ENCODE data around the gene SNX20. TPM values are rescaled to one million over a fixed set of nuclear protein-coding genes. Genes with fewer than 3 reads are reported as not detected.

Gene SNX20
- total and polyA plus RNA-seq, 8 donors, result 0.09 to 2.8 (median 0.49) TPM

DNA sequence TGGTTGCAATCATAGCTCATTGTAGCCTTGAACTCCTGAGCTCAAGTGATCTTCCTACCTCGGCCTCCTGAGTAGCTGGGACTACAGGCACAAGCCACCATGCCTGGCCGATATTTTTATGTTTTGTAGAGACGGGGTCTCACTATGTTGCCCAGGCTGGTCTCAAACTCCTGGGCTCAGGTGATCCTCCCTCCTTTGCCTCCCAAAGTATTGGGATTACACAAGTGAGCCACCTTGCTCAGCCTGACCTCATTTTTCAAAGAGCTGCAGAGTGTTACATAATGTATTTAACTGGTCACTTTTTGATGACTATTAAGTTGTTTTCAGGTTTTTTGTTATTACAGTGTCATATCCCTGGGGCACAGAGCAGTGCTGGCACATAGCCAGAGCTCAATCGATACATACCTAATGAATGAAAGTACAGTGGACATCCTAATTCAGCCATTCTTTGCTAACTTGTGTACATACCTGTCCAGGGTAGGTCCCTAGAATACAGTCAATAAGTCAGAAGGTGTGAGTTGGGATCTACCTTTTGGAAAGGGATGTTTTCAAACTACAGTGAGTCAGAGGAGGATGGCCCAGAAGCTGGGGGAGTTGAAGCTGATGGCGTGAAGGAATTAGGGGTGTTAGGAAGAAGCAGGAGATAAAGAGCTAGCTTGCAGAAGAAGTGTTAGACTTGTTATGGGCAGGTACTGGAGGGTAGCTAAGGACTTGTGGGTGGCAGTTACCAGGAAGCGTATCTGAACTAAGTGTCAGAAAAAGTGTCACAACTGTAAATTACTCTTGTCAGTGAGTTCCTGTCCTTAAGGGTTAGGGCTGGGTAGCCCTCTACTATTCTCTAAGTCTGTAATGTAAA is 40.7 kb upstream of the SNX20 start:
- no peaks in the 10 kb centered on the region for H3K27me3 ChIP-seq
- intact Hi-C loops (cut with DNase I), result no loop called here
- H3K4me1 ChIP-seq, result no peaks in the 10 kb centered on the region
- DNase-seq, result peak in 3 of 6 donors; percentile 29 to 46 (median 41)
- TF ChIP-seq, protein P1, sequence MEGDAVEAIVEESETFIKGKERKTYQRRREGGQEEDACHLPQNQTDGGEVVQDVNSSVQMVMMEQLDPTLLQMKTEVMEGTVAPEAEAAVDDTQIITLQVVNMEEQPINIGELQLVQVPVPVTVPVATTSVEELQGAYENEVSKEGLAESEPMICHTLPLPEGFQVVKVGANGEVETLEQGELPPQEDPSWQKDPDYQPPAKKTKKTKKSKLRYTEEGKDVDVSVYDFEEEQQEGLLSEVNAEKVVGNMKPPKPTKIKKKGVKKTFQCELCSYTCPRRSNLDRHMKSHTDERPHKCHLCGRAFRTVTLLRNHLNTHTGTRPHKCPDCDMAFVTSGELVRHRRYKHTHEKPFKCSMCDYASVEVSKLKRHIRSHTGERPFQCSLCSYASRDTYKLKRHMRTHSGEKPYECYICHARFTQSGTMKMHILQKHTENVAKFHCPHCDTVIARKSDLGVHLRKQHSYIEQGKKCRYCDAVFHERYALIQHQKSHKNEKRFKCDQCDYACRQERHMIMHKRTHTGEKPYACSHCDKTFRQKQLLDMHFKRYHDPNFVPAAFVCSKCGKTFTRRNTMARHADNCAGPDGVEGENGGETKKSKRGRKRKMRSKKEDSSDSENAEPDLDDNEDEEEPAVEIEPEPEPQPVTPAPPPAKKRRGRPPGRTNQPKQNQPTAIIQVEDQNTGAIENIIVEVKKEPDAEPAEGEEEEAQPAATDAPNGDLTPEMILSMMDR (IDR thresholded peaks at IDR 0.05), result no peak
- WGBS, 2 donors, result 67 to 78% methylated on average over 6 of the region's 6 CpGs
- no peaks in the 10 kb centered on the region for H3K9me3 ChIP-seq
- H3K27ac ChIP-seq, result peak overlapping the region in 2 of 4 donors; percentile 8 to 11
- ATAC-seq, result peak in 3 of 4 donors; percentile 37 to 64 (median 46)
- H3K4me3 ChIP-seq, result no peak overlapping the region
- no peaks in the 10 kb centered on the region for H3K36me3 ChIP-seq
- no peak for FAIRE-seq

DNA sequence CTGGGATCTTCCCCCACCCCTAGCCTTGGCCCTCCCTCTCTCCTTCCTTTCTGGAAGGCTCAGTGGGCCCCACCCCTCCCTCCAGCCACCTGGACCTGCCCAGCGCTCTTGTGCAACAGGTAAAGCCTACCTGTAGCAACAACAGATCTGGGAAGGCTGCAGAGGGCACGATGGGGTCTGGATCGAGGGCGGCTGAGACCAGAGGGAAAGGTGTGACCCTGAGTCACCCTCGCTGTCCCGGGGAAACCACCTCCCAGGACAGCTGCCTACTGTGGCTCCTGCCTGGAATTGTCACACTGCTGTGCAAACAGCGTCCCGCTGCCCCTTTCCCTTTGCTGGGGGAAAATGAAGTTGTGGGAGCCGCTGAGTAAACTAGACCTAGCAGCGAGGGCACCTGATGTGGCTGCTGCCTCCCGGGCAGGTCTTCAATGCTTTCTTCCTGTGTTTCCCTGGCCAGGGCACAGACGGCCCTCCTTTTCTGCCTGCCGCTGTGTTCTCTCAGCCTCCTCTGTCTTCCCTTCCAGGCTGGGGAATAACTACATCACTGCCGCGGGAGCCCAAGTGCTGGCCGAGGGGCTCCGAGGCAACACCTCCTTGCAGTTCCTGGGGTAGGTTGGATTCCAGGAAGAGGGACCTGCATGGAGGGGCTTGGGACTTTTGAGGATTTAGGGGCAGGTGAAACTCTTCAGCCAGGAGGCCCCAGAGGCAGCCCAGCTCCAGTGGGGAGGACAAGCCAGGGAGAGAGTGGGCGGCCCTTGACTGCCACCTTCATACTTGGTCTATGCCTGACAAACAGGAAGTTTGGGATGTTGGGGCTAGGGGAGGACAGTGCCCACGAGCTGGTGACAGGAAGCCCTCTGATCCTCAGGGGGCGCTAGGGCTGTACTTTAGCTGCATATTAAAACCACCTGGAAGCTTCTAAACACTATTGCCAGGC is 38.6 kb upstream of the SNX20 start:
- ATAC-seq, result peak; percentile 23 to 74 (median 58)
- peak overlapping the region in 2 of 4 donors; percentile 6 to 13 for H3K4me3 ChIP-seq
- intact Hi-C loops (cut with DNase I), result no loop called here

DNA sequence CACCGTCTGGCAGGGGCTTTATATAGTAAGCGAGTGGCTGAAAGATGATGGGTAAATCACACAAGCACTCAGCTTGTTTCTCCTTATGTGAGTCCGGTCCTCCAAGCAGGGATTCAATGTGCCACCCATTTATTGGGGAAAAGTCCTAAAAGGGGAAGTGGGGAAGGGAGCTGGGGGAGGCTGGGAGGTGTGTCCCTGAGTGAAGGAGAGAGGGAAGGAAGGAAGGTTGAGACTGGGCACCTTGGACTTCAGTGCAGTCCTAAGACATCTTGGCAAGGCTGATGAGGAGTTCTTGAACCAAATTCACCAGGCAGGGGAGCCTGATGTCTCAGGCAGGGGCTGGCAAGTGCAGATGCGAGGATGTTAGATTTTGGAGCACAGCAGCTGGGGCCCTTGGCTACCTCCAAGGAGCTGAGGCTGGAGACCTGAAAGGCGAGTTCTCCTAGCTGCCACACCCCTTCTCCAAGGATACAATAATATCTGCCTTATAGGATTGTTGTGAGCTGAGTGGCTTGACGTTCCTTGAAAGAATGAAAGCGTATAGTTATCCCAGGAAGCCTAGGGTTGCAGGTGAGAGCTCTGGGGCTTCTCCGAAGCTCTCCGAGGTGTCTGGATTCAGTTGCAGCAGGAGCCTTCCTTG is 37.8 kb upstream of the SNX20 start:
- TF ChIP-seq, protein P1 (IDR thresholded peaks at IDR 0.05), result no peak
- no peak for DNase-seq
- WGBS, 2 donors, result 68 to 79% methylated on average over 9 of the region's 9 CpGs
- intact Hi-C loops (cut with DNase I), result no loop called here
- Histone ChIP-seq H3K27me3 (no peaks in the 10 kb centered on the region), H3K4me3 (no peak overlapping the region), H3K27ac (no peak overlapping the region), H3K9me3 (no peaks in the 10 kb centered on the region), H3K36me3 (no peaks in the 10 kb centered on the region), H3K4me1 (no peaks in the 10 kb centered on the region)
- no peak for FAIRE-seq
- ATAC-seq, result peak in 1 of 4 donors; percentile 9

More for the DNA sequence above, 38.6 kb upstream of the SNX20 start:
- Histone ChIP-seq H3K27me3 (no peaks in the 10 kb centered on the region), H3K9me3 (no peaks in the 10 kb centered on the region), H3K36me3 (no peaks in the 10 kb centered on the region), H3K27ac (no peak overlapping the region), H3K4me1 (no peaks in the 10 kb centered on the region)
- 49 to 56% methylated on average over 20 of the region's 20 CpGs for WGBS, 2 donors
- no peak for FAIRE-seq
- TF ChIP-seq, protein P1 (IDR thresholded peaks at IDR 0.05), result no peak
- DNase-seq, result peak in 2 of 6 donors; percentile 28 to 38

DNA sequence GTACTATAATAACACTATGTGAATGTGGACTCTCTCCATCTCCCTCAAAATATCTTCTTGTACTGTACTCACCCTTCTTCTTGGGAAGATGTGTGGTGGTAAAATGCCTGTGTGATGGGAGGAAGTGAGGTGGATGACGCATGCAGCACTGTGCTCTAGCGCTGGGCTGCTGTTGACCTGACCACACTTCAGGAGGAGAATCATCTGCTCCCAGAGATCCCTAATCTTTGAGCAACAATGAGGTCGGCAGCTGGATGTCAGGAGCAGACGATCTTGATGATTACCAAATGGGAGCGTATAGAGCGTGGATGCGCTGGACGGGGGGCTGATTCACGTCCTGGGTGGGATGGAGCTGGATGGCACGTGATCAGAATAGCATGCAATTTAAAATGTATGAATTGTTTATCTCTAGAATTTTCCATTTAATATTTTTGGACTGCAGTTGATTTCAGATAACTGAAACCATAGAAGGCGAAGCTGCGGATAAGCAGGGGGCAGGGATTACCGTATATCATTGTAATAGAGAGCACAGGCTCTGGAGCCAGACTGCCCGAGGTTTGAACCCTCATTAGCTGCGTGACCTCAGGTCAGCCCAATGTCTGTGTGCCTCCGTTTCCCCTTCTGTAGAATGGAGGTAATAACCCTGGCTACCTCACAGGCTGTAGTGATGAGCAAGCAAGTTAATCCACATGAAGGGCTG is 37.1 kb upstream of the SNX20 start:
- WGBS, 2 donors, result 71 to 82% methylated on average over 16 of the region's 16 CpGs
- Histone ChIP-seq H3K36me3 (no peaks in the 10 kb centered on the region), H3K4me1 (no peaks in the 10 kb centered on the region), H3K27me3 (no peaks in the 10 kb centered on the region), H3K27ac (no peak overlapping the region), H3K9me3 (no peaks in the 10 kb centered on the region), H3K4me3 (no peak overlapping the region)
- ATAC-seq (no peak), DNase-seq (no peak), FAIRE-seq (no peak)
- TF ChIP-seq, protein P1 (IDR thresholded peaks at IDR 0.05), result no peak
- intact Hi-C loops (cut with DNase I), result no loop called here
